Hematopoietic multipotent progenitor cell treated with erythropoietin and hydrocortisone succinate and interleukin-3 and kit ligand, for 6 days (in vitro differentiated cells): Measurements from ENCODE around the gene INSL3.
A peak's percentile ranks its signal among the peaks of the same experiment; 100 is the strongest.

Experiments
- DNase-seq: peaks from one replicate; pipeline ENCODE4 v3.0.0-alpha.2; 2015

INSL3 gene, protein sequence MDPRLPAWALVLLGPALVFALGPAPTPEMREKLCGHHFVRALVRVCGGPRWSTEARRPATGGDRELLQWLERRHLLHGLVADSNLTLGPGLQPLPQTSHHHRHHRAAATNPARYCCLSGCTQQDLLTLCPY

DNA sequence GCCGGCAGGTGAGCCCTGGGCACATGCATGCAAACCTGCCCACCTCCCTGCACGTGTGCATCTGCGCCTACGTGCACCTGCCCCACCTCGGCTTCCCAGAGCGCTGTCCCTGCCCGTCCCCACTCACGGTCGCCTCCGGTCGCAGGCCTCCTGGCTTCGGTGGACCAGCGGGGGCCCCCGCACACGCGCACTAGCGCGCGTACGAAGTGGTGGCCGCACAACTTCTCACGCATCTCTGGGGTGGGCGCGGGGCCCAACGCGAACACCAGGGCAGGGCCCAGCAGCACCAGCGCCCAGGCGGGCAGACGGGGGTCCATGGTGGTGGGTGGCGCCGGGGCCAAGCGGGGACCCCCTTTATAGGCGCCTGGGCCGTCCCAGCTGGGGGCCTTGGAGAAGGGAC is at the start of gene INSL3:
TSS of gene INSL3 (minus strand) at position 330 of the 400 bp plus-strand sequence. CDS start at position 317, 13 bp downstream.
- no peak for DNase-seq

DNA sequence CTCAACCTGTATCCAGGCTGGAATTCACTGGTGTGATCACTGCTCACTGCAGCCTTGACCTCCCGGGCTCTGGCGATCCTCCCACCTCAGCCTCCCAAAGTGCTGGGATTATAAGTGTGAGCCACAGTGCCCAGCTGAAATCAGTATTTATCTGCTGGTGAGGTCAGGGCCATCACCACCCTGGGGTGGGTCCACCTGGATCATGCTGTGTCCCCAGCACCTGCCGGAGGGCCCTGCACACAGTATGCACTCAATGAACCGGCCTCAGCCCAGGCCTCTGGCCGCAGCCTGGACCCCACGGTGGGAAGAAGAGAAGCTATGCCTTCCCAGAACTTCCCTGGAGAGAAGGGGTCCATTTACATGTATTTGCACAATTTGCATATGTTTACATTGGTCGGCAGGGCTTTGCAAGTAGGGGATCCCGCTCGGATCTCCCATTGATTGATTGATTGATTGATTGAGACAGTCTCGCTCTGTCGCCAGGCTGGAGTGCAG is 47.8 kb upstream of the INSL3 start:
- DNase-seq = no peak

DNA sequence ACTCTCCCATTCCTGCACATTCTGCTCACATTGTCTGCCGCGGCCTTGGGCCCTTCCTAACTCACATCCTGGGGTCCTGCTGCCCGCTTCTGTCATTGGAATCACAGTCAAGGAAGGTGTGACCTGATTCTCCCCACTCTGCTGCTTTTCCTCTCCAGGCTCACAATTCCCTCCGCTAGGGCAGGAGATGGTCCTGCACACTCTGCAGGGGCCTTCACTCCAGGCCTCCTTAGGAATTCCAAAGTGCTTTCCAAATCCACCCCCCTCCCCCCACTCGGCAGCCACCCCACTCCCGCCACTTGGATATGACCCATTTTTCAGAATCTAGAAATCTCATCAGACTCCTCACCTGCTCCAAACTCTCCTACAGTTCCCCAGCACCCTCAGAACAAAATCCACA is 47.4 kb upstream of the INSL3 start:
- no peak for DNase-seq

DNA sequence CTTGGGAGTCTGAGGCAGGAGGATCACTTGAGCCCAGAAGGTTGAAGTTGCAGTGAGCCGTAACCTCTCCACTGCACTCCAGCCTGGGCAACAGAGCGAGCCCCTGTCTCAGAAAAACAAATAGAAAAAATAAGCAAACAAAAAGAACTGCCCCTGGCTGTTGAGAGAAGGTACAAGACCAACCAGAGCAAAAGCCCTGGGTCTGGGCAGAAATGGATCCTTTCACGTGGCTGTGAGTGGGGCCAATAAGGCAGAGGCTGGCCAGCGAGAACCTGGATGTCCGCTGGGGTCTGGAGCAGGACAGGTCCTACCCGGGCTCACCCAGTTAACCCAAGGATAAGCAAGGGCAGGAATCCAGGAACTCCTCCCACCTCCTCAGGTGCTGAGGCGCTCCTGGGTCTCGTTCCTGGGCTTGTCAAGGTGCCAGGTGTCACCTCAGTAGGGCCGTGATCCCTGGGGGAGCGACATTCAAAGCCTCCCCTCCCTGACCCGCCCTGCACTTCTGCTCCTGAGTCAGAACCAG is 45.7 kb upstream of the INSL3 start:
- no peak for DNase-seq

DNA sequence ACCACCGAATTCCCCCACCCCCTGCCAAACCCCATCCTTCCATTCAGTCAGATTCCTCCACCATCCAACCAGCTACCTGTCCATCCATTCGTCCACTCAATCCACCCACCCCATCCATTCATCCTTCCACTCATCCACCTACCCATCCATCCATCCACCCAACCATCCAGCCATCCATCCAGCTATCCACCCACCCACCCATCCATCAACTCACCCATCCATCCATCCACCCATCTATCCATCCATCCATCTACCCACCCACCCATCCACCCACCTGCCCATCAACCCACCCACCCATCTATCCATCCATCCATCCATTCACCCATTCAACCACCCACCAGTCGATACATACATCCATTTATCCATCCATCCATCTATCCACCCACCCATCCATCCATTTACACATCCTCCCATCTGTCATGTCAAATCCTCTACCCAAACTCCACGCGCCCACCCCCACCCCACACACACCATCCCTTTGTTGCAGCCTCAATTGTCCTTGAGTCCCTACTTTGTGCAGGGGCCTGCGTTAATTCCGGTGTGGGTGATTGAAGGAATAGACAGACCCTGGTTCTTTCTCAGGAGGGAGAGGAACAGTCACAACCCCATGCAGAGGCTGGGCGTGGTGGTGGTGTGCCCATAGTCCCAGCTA is 45.1 kb upstream of the INSL3 start:
- DNase-seq = no peak

DNA sequence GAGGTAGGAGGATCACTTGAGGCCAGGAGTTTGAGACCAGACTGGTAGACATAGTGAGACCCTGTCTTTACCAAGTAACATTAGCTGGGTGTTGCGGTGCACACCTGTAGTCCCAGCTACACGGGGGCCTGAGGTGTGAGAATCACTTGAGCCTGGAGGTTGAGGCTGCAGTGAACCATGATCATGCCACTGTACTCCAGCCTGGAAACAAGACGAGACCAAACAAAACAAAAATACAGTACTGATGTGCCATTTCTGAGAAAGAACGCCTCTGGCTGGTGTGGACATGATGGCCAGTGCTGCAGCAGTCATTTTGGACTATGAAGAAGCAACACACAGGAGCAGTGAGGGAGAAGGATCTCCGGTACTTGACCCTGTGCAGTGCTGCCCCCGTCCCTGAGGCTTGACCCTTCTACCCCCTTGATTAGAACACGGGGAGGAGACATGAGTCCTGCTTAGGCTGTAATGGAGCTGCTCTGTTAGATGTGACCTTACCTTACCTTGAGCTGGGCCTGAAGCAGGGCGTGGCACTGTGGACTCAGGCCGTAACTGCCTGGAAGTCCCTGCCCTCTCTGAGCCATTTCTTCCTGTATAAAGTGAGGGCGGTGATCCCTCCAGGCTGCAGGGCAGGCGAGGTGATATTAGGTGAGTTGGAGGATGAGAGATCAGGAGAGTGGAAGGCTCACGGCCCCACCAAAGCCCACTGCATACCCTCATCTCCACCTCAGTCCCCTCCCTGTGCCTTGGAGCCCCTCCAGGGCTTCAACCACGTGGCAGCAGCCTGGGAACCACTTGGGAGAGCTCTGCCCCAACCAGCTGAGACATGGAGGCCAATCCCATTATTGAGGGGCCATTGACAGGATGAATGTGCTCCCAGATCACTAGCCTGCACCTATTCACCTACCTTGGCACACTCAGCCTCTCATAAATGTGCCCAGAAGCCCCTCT is 44.3 kb upstream of the INSL3 start:
- DNase-seq = peak; percentile 69

DNA sequence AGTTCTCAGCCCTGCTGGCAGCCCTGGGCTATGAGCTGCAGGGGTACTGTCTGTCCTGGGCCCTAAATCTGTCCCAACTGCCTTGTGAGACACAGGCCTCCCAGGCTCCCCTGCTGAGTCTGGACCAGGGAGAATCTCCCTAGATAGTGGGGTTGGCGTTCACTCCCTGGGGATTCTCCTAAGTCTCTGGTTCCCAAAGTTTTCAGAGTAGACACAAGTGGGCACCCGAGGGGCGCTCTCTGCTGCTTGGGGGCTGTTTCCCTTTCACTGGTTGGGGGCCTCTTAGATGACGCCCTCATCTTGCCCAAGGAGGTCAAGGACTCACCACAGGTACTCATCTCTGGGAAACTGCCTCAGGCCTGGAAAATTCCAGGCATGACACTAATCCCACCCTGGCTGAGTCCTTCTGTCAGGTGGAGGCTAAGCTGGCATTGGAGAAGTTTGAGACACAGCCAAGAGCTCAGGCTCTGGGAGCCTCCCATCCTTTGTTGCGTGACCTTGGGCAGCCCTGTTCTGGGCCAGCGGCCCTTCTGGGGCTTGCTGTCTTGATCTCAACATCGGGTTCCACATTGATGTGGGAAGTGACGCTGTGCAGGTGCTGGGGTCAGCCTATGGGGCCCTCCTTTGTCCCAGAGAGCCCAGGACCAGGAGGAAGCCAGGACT is 42.3 kb upstream of the INSL3 start:
- no peak for DNase-seq

DNA sequence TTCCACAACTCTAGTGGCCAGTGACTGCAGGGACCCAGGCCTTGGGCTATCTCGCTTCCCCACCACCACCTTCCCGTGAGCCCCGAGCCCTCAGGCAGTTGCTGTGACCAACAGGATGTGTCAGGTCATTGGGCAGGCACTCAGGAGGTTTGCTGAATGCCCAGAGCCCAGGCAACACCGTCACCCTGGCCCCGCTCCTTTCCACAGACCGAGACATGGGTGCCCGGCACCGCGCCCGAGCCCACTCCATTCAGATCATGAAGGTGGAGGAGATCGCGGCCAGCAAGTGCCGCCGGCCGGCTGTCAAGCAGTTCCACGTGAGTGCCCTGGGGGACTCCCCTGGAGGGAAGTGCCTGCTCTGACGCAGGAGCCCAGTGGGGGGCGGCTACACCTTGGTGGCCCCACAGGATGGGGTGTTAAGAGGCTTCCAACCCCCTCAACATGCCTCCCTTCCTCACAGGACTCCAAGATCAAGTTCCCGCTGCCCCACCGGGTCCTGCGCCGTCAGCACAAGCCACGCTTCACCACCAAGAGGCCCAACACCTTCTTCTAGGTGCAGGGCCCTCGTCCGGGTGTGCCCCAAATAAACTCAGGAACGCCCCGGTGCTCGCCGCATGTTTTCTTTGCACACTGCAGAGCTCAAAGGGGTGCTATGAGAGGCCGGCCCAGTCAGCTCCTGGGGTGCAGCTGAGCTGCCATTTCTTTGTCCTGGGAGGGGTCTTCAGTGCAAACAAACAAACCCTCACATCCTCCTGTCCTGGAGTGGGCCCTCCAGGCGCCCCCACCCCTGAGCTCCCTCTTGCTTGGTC is 41.6 kb upstream of the INSL3 start:
- DNase-seq = no peak

DNA sequence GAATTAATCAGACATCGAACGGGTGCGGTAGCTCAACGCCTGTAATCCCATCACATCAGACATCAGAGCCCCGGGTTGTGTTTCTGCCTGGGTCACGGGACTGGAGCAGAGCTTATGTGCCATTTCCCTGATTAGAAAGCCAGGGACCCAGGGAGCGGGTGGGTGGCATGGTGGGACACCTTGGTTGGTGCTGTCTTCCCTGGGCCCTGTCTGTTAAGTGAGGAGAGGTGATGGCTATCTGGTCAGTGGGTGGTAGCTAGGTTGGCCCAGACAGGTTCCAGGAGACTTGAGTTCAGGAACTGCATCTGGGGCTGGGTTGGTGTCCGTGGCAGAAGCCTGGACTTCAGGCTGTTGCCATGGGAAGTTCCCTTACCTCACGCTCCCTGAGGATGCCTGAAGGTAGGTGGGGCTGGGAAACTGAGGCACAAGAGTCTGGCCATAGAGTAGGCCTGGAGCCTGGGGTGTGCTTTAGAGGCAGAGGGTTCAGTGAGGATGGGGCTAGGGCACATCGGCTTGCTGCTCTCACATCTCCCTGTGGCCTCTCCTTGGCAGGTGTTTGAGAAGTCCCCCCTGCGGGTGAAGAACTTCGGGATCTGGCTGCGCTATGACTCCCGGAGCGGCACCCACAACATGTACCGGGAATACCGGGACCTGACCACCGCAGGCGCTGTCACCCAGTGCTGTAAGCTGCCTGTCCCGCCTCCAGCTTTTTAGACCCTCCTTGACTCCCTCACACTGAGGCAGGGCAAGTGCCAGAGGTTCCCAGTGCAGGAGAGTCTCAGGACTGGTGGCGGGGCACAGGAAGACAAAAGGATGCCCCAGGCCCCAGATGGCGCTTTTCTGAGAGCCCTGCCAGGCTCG is 40.5 kb upstream of the INSL3 start:
- DNase-seq = peak; percentile 34

DNA sequence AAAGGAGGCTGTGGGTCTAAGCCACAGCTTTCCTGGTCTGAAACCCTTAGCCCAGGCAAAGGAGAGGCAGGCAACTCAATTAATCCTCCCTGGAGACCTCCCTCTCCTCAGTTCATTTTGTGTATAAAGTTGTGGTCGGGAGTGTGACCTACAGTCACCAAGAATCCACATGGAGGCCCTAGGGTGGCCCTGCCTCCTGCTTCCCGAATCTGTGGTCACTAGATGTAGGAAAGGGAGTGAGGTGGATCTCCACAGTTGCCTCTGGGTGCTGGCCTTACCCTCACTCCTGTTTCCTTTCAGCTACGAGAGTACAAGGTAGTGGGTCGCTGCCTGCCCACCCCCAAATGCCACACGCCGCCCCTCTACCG is 39.7 kb upstream of the INSL3 start:
- no peak for DNase-seq

DNA sequence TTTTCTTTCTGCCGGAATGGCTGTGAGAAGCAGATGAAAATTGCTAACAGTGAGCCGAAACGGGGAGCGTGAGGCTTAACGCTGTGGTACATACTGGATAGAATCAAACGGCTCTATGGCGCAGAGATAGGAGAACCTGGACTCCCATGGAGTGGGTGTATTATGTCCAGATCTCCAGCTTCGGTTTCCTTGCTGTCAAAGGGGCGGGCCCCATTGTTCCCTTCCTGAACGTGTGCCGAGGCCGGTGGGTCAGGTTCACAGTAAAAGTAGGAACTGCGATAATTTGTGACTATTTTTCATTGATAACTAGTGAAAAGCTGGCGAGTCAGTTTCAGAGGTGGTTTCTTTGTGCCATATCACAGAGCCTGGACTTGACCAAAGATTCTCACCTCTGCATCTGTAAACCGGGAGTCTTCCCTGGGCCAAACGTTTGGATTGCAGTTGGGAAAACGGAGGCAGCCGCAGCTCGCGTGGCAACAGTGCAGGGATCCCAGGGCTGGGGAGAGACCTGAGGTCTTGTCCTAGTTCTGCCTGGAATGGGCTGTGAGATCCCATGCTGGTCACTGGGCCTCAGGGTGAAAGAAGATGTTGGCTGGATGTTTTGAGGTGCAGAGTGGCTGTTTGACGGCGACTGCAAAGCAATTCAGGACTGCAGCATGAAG is 39.1 kb upstream of the INSL3 start:
- DNase-seq = peak; percentile 43

DNA sequence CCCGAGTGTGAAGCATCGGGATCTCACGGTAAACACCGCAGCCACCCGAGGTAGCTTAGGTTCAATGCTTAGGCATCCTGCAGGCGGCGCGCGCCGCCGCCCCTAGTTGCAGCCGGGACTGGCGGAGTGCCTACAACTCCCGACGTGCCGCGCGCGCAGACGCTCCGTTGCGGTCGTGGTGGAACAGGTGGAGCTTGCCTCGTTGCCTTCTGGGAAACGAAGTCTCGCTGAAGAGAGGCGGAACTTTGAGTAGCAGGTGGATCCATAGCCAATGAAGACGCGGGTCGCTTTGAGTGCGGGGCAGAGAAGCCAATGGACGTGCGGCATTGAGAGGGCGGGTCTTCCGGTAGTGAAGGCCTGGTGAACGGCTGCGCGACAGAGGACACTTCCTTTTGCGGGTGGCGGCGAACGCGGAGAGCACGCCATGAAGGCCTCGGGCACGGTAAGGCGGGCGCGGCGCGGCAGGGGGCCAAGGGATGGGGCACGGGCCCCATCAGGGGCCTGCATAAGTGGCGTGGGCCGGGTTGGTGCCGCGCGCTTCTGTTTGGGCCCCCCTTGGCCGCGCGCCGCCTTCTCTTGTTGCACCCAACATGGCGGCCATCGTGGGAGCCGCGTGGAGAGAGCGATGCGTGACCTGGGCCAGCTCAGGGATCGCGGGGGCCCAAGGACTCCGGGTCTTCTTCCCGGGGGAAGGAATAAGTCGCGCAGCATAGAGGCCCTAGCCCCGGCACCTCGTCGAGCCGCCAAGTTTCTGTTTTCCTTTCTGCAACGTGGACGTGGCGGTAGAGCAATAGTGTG is 38.4 kb upstream of the INSL3 start, which contains the start of gene RPL18A:
TSS of gene RPL18A (plus strand) at position 378 of the 798 bp plus-strand sequence. CDS start at position 425, 47 bp downstream.
- DNase-seq = peak; percentile 100

DNA sequence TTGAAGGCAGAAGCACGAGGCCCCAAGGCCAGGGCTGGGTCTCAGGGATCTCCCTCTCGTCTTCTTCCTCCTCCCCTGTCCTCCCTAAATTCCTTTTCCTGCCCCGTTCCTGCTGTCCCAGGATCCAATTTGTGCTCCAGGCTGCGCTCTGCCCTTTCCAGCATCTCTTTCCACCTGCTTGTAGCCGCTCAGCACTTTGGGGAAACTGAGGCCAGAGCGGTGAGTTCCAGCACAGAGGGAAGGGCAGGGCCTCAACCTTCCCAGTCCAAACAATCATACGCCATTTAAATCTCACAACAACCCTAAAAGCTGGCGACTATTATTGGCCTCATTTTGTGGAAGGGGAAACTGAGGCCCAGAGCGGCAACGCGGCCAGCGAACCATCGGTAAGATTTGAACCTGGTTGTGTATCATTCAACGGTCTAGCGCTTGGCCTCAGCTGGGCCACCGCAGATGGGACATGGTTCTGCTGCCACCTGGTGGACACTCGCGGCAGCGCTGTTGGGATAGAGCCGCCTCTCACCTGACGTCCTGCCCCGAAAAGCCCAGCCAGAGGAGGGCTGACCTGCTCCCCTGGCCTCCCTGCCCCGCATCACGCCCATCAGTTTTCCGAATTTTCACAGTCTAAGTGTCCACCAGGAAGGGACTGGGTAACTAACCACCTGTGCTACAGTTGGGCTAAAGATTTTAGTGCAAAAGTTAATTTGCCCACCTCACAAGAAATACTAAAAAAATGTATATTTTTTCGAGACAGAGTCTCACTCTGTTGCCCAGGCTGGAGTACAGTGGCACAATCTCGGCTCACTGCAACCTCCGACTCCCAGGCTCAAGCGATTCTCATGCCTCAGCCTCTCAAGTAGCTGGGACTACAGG is 34.2 kb upstream of the INSL3 start:
- peak; percentile 90 for DNase-seq

DNA sequence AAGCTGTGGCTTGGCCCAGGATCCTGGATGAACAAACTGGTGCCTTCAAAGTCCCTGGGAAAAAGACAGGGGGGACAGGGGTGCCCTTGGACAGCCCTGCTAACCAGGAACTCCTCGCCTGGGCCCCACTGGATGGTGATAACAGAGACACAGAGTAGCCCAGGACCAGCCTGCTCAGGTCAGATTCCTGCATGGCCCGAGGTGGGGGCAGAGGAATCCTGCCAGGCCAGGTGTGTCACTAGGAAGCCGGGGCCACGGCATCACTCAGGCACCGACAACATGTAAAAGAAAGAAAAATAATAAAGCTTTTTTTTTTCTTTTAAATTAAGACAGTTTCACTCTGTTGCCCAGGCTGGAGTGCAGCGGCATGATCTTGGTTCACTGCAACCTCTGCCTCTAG is 32.7 kb upstream of the INSL3 start:
- no peak for DNase-seq

DNA sequence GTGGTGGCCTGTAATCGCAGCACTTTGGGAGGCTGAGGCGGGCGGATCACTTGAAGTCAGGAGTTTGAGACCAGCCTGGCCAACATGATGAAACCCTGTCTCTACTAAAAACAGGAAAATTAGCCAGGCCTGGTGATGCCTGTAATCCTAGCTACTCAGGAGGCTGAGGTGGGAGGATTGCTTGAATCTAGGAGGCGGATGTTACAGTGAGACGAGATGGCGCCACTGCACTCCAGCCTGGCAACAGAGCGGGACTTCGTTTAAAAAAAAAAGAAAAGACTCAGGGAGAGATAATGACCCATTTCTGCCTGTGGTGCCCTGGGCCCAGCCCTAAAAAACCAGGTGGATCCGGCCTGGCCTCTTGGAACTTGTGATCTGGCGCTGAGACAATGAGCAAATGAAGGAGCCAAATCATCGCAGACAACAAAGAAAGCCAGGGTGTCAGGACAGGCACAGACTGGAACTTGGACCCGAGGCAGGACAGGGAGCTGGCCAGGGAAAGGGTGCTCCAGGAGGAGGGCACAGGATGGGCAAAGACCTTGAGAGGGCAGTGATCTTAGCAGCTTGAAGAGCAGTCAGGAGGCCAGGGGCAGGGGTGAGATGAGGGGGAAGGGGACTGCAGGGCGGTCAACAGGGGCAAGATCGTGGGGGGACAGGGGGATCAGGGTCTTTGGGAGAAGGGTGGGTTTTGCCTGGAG is 27.4 kb upstream of the INSL3 start:
- DNase-seq = no peak

DNA sequence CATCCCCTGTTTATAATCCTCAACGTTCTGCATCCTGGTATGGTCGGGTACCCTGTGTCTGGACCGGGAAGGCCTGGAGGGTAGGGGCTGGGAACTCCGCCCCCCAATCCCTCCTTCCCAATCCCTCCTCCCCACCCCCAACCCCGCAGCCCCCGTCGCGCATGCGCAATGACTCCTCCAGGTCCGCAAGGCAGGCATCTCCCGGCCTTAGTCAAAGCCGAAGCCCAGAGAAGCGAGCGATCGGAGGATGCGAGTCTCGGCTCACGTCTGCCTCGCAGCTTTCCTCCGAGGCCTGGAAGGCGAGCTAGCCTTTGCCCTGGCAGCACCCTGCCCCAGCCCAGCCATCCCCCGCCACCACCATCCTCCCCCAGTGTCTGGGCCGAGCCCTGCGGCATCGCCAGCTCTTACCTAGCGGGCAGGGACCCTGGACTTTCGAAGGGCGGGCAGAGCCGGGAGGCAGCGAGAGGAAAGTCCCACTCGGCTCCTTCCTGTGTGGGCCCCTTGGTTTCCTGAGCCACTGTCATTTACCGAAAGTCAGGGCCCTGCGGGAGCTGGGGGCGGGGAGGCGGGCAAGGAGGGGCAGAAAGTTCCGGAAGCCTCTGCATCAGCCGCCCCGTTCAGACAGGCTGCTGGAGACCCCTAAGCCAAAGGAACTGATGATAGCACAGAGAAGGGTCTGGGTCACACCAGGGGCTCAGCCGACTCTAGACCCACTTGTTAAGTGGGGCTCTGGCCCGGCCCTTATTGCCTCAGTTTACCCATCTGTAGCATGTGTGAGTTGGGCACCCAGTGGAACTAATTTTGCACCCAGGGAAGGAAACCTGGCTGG is 26.4 kb upstream of the INSL3 start, which contains the start of gene JAK3:
TSS of gene JAK3 (minus strand) at position 445 of the 829 bp plus-strand sequence. CDS start 3,565 bp downstream, outside the sequence.
- DNase-seq = peak; percentile 72

DNA sequence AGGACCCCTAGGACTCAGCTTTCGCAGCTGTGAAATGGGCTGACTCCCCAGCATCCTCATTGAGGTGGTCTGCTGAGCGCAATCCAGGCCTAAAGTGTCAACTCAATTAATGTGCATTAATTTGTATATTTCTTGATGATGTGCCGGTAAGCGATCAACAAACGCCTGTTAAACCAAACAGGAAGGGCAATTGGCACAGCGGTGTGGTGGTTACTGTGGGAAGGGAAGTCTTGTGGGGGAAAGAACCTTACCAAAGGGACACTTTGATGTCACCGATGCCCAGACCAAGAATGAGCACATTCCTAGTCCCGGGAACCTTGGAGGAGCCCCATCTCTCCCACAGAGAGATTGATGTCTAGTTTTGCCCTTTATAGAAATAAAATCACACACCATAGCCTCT is 24.8 kb upstream of the INSL3 start:
- DNase-seq = no peak
